ENCODE results near the gene NXNL1.

The NXNL1 gene

DNA sequence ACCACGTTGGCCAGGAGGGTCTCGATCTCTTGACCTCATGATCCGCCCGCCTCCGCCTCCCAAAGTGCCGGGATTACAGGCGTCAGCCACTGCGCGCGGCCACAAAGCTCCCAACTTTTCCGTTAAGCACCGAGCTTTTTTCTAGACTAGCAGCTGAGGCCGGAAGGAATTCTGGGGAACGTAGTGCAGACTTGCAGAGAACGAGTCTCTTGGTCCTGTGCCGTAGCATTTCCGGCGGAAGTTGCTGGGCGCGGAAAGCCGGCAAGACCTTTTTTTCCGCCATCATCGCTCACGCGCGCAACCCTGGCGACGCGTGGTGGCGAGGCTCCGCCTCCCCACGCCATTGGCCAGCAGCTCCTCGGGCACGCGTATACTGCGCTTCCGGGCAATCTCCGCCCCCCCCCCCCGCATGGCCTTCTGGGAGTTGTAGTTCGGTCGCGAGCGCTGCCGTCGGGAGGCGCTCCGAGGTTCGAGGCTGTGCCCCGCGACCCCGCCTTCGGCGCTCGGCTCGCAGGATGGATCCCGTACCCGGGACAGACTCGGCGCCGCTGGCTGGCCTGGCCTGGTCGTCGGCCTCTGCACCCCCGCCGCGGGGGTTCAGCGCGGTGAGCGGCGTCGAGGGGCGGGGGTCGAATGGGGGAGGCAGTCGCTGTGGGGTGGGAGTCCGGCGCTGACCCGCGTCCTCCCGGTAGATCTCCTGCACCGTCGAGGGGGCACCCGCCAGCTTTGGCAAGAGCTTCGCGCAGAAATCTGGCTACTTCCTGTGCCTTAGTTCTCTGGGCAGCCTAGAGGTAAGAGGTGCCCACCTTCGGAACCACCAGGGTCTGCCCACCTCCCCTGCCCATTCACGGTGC, 40.9 kb downstream of the NXNL1 start, which contains the start of gene MVB12A:
MVB12A (plus strand) TSS at position 427 of the 854 bp plus-strand sequence; CDS start at position 516, 89 bp downstream.
- DNase-seq (ENCODE audit: low spot score), result peak; percentile 99

DNA sequence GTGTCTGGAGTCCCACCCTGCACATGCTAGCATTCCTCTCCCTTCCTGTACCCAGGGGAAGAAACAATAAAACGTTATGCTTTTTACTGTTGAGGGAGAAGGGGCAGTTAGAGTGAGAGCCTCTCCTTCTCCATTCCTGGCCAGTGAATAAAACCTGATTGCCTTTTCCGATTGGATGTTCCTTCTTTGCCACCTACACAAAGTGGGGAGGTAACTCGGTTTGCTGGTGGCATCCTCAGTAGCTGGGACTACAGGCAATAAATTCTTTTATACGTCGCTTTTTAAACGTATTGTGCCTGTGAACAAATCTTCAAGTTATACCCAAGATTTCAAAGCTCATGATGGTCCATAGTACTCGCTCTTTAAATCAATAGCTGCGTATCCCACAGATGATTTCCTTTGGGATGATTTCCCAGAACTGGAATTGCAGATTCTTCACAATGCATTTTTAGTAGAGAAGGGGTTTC, 41.5 kb downstream of the NXNL1 start:
- no peak for DNase-seq (ENCODE audit: low spot score)

DNA sequence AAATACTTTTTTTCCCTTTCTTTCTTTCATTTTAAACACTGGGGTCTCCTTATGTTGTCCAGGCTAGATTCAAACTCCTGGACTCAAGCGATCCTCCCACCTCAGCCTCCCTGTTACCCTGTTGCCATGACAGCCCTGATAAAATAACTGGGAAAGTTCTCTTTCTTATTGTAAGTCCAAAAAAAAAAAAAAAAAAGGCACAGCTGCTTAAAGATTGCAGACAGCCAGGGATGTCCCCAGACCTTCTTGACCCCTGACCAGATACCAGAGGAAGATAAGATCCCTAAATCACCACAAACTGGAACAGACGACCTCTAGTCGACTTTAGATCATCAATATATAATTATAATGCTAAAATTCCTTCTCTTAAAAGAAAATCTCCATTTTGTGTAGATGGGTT, 42.0 kb downstream of the NXNL1 start:
- DNase-seq (ENCODE audit: low spot score), result no peak

DNA sequence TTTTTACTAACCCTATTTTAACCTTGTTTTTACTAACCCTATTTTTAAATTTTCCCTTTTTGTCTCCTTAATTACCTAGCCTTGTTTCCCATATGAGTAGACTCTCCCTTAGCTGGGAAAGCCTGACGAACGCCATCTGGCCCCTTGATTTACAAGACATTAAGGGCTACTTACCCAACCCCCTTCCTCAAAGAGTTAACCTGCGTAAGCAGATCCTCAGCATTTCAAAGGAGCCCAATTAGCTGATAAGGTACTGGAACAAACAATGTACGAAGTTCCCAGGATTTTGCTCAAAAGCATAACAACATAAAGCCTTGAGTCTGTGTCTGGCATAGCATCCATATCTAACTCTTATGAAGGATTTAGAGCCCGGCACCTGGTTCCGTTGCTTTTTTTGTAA, 45.6 kb downstream of the NXNL1 start:
- no peak for DNase-seq (ENCODE audit: low spot score)

DNA sequence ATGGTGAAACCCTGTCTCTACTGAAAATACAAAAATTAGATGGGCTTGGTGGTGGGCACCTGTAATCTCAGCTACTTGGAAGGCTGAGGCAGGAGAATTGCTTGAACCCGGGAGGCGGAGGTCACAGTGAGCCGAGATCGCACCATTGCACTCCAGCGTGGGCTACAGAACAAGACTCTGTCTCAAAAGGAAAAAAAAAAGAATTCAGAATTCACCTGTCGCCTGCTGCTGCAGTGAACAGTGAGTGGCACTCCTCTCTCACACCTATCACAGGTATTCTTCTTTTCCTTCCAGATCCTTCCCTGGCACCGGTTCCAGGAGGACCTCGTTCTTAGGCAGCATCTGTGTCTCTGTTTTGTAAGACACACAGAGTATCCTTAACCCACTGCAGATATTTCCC, 46.6 kb downstream of the NXNL1 start:
- DNase-seq (ENCODE audit: low spot score), result no peak

DNA sequence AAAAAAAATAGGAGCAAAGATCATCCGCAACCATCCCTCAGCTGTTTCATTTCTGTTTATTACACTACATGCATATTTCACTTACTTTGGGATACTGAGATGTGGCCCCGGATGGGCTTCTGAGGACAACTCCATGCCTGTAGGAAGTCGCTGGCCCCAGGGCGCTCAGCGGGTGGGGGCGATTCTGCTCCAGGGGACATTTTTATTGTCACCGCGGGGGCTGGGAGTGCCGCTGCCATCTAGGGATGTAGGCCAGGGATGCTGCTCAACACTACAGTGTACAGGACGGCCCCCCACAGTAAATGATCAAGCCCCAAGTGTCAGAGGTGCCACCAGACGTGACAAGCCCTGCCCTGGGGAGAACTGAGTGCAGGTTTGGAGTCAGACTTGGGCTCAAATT, 48.9 kb downstream of the NXNL1 start:
- DNase-seq (ENCODE audit: low spot score), result no peak

DNA sequence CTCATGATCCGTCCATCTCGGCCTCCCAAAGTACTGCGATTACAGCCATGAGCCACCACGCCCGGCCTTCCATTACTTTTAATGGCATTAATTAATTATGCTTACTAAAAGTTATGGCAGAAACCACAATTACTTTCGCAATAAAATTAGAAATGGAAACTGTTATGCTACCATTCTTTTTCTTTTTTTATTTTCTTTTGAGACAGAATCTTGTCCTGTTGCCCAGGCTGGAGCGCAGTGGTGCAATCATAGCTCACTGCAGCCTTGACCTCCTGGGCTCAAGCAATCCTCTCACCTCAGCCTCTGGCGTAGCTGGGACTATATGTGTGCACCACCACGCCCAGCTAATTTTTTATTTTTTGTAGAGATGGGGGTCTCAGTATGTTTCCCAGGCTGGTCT, 50.7 kb downstream of the NXNL1 start:
- DNase-seq (ENCODE audit: low spot score), result no peak

DNA sequence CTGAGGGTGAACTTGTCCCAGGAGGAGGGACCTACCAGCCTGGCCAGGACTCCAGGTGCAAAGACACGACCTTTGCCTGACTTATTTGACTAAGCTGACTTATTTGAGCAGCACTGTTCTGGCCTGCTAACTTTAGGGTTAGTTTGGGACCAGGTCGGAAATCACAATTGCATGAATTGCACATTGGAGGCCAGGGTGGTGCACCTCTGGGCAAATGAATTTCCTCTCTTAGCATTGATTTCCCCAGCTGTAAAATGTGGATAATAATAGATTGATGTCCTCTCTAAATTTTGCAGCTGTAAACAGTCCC, 53.9 kb downstream of the NXNL1 start:
- DNase-seq (ENCODE audit: low spot score), result no peak

DNA sequence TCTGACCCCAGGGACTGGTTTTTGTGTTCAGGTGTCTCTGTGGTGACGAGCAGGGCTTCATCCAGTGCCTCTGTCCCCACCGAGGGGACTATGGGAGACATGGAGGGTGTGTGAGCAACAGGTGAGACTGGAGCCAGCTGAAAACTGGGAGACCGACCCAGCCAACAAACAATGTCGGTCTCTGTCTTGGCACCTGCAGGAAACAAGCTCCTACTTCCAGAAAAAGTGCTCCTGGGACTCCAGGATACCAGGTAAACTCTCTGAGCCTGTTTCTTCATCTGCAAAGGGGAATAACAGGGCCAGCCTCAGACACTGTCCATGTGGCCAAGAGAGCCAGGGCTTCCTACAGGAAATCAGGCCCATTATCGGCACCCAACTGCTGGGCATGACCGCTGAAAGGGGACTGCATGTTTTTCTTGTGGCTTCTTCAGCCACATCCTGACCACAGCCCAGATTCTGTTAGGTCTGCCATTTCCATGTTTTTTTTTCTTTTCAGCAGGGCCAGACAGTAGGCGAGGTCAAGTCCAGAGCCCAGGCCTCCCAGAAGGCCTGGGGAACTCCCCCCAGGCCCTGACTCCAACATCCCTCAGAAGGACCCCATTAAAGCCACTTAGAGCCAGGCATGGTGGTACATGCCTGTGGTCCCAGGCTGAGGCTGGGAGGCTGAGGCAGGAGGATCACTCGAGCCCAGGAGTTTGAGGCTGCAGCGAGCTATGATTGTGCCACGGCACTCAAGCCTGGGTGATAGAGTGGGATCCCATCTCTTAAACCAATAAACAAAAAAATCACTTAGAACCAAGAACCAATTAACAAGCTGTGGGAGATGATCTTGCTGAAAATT, 54.5 kb downstream of the NXNL1 start:
- DNase-seq (ENCODE audit: low spot score), result no peak

Measured in AG08395 (cell line).